Right lobe of liver (tissue), 6 donors: Measurements from ENCODE around the gene EHD3. TPM values are rescaled to one million over a fixed set of nuclear protein-coding genes. Genes with fewer than 3 reads are reported as not detected.

Experiments used
- ATAC-seq, 4 donors: fragments of 200-7000 bp; cut with Tn5 transposase; one replicate each; pipeline ENCODE4 v1.9.1; 2020; ENCODE audit warnings: mild to moderate bottlenecking in 4 of 4, moderate library complexity in 4 of 4
- DNase-seq, 3 donors: peaks; one replicate each; pipeline ENCODE4 v3.0.0-alpha.2; 2020
- H3K27ac ChIP-seq, 3 donors: fragments of 200-600 bp; one replicate each; pipeline ENCODE4 v1.8.0; 2022
- H3K27me3 ChIP-seq, 2 donors: fragments of 200-600 bp; one replicate each; pipeline ENCODE4 v1.8.0; 2022
- H3K36me3 ChIP-seq, 4 donors: fragments of 200-600 bp; sonication (generic) in 1 of 4; one replicate each; pipeline versions ENCODE4 v1.5.1 to v1.8.0; 2017 to 2022; ENCODE audit warnings: control low read depth in 1 of 4
- H3K4me1 ChIP-seq, 4 donors: fragments of 200-600 bp; sonication (generic) in 1 of 4; one replicate each; pipeline versions ENCODE4 v1.5.1 to v1.8.0; 2017 to 2022; ENCODE audit warnings: control low read depth in 1 of 4
- H3K4me3 ChIP-seq, 3 donors: fragments of 200-600 bp; one replicate each; pipeline ENCODE4 v1.8.0; 2022
- H3K9me3 ChIP-seq, 4 donors: fragments of 200-600 bp; sonication (generic) in 1 of 4; one replicate each; pipeline versions ENCODE4 v1.5.1 to v1.8.0; 2017 to 2022; ENCODE audit warnings: control low read depth in 1 of 4
- POLR2A ChIP-seq: fragments of 450-650 bp; IDR thresholded peaks from one replicate; pipeline ENCODE4 v1.6.1; 2017; ENCODE audit warnings: antibody characterized with exemption, mild to moderate bottlenecking
- WGBS: methylation state at CpG from one replicate; pipeline ENCODE4 v1.1.6; 2018; ENCODE audit warnings: low coverage, low lambda C conversion rate; ENCODE audit not compliant: insufficient coverage; ENCODE audit errors: missing lambda C conversion rate; 5-methylcytosine and 5-hydroxymethylcytosine counted together
- intact Hi-C, 2 donors: fragments of 100-400 bp; cut with DNase I; formaldehyde crosslinking; loops; one replicate each; pipeline versions ENCODE4 v1.11.2 to v1.14.1; 2022
- total RNA-seq, 6 experiments: library from RNA; depleted of rRNA in 2 of 6; stranded (reverse); fragments of >200 nt in 2 of 6; fragmentation: NEBNext Ultra II Directional in 3 of 6; extraction: Animal tissue kit (Norgen Biotek cat#: 25700) in 3 of 6; gene quantifications; one replicate each; pipeline versions ENCODE4 v1.1.0 to v1.2.4, GENCODE V29; 2016 to 2023
- TF ChIP-seq, protein P1 (sequence below), 4 donors: fragments of 200-600 bp in 3 of 4; fragments of 450-650 bp in 1 of 4; IDR thresholded peaks; one replicate each; pipeline versions ENCODE4 v1.5.1 to v1.8.0; 2016 to 2022; ENCODE audit warnings: antibody characterized with exemption in 4 of 4, mild to moderate bottlenecking in 2 of 4
- donor health status: DM: no; HTN: yes; CAD: no.
- donor health status: DM: no; HTN: no; CAD: no.
- donor health status: DM: no; HTN: no; CAD: no.
- donor health status: DM: no; HTN: yes; CAD: no.
- donor health status: DM: no; HTN: yes; CAD: no.

Gene EHD3
- total RNA-seq, 6 experiments from 2014 or later, result 4.0 to 10.6 (median 7.6) TPM

DNA sequence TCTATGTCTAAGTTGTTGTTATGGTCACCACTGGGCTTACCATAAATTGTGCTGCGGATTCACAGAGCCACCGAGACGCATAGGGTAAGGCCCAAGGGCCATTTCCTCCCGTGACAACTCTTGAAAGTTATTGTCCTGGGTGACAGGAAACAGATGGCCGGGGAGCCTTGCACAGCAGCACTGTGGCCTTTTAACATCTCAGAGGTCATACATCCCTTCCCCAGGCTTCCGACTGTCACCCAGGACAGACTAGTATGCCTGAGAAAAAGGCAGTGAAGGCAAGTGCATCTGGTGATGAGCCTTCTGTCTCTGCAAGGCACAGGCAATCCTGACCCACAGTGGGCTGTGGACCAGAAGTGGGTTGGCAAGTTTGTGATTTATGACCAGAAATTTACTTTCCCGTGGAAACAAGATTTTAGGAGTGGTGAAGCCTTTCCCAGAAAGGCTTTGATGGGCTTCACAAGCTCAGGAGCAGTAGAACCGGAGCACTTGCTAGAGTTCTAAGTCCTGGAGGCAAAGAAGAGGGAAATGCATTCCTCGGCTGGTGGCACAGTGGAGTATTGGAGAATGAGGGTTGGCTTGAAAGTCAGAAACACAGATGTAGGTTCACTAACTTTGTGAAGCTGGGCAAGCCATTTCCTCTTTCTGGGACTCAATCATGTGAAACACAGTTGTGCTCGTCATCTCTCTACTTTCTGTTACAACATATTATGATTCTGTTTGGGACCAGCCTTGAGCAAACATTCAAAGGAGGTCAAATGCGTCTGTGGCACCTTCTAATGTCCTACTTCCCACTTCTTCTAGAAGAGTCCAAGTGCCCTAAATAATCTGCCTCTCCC, 14.6 kb upstream of the EHD3 start:
- ATAC-seq (peak; percentile 27 to 53 (median 44)), DNase-seq (no peak)
- Histone ChIP-seq H3K4me1 (no peaks in the 10 kb centered on the region), H3K27ac (no peak overlapping the region), H3K4me3 (no peak overlapping the region), H3K9me3 (no peaks in the 10 kb centered on the region), H3K36me3 (no peaks in the 10 kb centered on the region), H3K27me3 (no peaks in the 10 kb centered on the region)
- 38% methylated on average over 10 of the region's 11 CpGs for WGBS
- intact Hi-C loops, result no loop called here
- TF ChIP-seq, protein P1, sequence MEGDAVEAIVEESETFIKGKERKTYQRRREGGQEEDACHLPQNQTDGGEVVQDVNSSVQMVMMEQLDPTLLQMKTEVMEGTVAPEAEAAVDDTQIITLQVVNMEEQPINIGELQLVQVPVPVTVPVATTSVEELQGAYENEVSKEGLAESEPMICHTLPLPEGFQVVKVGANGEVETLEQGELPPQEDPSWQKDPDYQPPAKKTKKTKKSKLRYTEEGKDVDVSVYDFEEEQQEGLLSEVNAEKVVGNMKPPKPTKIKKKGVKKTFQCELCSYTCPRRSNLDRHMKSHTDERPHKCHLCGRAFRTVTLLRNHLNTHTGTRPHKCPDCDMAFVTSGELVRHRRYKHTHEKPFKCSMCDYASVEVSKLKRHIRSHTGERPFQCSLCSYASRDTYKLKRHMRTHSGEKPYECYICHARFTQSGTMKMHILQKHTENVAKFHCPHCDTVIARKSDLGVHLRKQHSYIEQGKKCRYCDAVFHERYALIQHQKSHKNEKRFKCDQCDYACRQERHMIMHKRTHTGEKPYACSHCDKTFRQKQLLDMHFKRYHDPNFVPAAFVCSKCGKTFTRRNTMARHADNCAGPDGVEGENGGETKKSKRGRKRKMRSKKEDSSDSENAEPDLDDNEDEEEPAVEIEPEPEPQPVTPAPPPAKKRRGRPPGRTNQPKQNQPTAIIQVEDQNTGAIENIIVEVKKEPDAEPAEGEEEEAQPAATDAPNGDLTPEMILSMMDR (IDR thresholded peaks at IDR 0.05), result no peak
- no peak for TF ChIP-seq POLR2A

GRCh38 chr2:31221544-31221943, 12.4 kb upstream of the EHD3 start:
- Histone ChIP-seq H3K27me3 (no peaks in the 10 kb centered on the region), H3K27ac (no peak overlapping the region), H3K36me3 (no peaks in the 10 kb centered on the region), H3K9me3 (no peaks in the 10 kb centered on the region), H3K4me3 (no peak overlapping the region), H3K4me1 (no peaks in the 10 kb centered on the region)
- DNase-seq (no peak), ATAC-seq (no peak)
- intact Hi-C loops, result no loop called here
- TF ChIP-seq, protein P1 (IDR thresholded peaks at IDR 0.05), result no peak
- no peak for TF ChIP-seq POLR2A
- WGBS, result 17% methylated on average over 6 of the region's 6 CpGs

DNA sequence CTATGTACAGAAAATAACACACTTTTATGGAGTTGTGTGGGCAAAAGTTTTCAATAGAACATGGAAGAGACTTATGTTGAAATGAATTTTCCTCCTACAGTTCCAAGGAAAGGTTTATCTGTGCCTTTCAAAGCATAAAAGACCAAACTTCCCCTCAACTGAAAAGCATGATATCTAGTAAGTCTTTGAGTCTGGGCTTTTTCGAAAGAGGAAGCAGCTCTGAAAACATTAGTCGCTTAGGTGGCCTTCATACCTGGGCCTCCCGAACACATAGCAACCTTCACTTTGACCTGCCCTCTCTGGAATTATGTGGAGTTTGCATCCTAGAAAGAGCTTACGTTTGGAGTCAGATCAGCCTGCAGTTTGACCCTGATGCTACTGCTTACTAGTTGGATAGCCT, 11.9 kb upstream of the EHD3 start:
- ATAC-seq (no peak), DNase-seq (no peak)
- no peaks in the 10 kb centered on the region for H3K4me1 ChIP-seq
- no peaks in the 10 kb centered on the region for H3K9me3 ChIP-seq
- 28% methylated on average over 2 of the region's 4 CpGs for WGBS
- TF ChIP-seq, protein P1 (IDR thresholded peaks at IDR 0.05), result no peak
- TF ChIP-seq POLR2A, result no peak
- intact Hi-C loops, result no loop called here
- no peaks in the 10 kb centered on the region for H3K36me3 ChIP-seq
- H3K4me3 ChIP-seq, result no peak overlapping the region
- no peaks in the 10 kb centered on the region for H3K27me3 ChIP-seq
- no peak overlapping the region for H3K27ac ChIP-seq

GRCh38 chr2:31223026-31223425, 10.9 kb upstream of the EHD3 start:
- no peak for DNase-seq
- Histone ChIP-seq H3K27me3 (no peaks in the 10 kb centered on the region), H3K4me3 (no peak overlapping the region), H3K27ac (no peak overlapping the region), H3K4me1 (no peaks in the 10 kb centered on the region), H3K9me3 (no peaks in the 10 kb centered on the region), H3K36me3 (no peaks in the 10 kb centered on the region)
- ATAC-seq, result no peak
- intact Hi-C loops, result no loop called here
- 42% methylated on average over 4 of the region's 4 CpGs for WGBS
- TF ChIP-seq, protein P1 (IDR thresholded peaks at IDR 0.05), result no peak
- TF ChIP-seq POLR2A, result no peak
